HepG2 (cell line): ENCODE measurements around the gene CTNNA1. TPM values are rescaled to one million over a fixed set of nuclear protein-coding genes. Genes with fewer than 3 reads are reported as not detected.
A peak's percentile ranks its signal among the peaks of the same experiment; 100 is the strongest.

Experiments
- AHDC1 ChIP-seq: sonication (generic); formaldehyde crosslinking; IDR thresholded peaks from 2 replicates; pipeline ENCODE4 v1.5.1; 2020; ENCODE audit warnings: mild to moderate bottlenecking, missing genetic modification reagents, borderline replicate concordance
- ATF2 ChIP-seq: sonication (generic); formaldehyde crosslinking; IDR thresholded peaks from 2 replicates; pipeline ENCODE4 v1.4.0; 2020; ENCODE audit warnings: missing genetic modification reagents
- FOXA1 ChIP-seq, 2 experiments: fragments of 450-650 bp in 1 of 2; sonication (generic) in 1 of 2; formaldehyde crosslinking in 1 of 2; IDR thresholded peaks; 2 replicates each; pipeline versions ENCODE4 v1.4.0 to v1.6.1; 2016 to 2020; ENCODE audit warnings: missing genetic modification reagents in 1 of 2
- FOXA3 ChIP-seq: IDR thresholded peaks from 2 replicates; pipeline ENCODE4 v1.6.1; 2016; ENCODE audit warnings: missing genetic modification reagents, missing compliant biosample characterization
- IRF2 ChIP-seq: IDR thresholded peaks from 2 replicates; pipeline ENCODE4 v1.6.1; 2018; ENCODE audit warnings: missing genetic modification reagents, missing compliant biosample characterization
- KDM2A ChIP-seq: sonication (generic); formaldehyde crosslinking; IDR thresholded peaks from 2 replicates; pipeline ENCODE4 v1.4.0; 2020; ENCODE audit warnings: low read depth, missing genetic modification reagents, borderline replicate concordance
- MEIS1 ChIP-seq: sonication (generic); formaldehyde crosslinking; IDR thresholded peaks from 2 replicates; pipeline ENCODE4 v1.9.0; 2021; ENCODE audit warnings: mild to moderate bottlenecking, missing genetic modification reagents, moderate library complexity, borderline replicate concordance
- MIXL1 ChIP-seq: IDR thresholded peaks from 2 replicates; pipeline ENCODE4 v1.6.1; 2016
- NR2C2 ChIP-seq: sonication (generic); formaldehyde crosslinking; IDR thresholded peaks from 2 replicates; pipeline ENCODE4 v1.4.0; 2020; ENCODE audit warnings: missing genetic modification reagents, mild to moderate bottlenecking, moderate library complexity, borderline replicate concordance
- YEATS2 ChIP-seq: sonication (generic); formaldehyde crosslinking; IDR thresholded peaks from 2 replicates; pipeline ENCODE4 v1.4.0; 2020; ENCODE audit warnings: missing genetic modification reagents, borderline replicate concordance
- ZBTB33 ChIP-seq: sonication (generic); formaldehyde crosslinking; IDR thresholded peaks from 2 replicates; pipeline ENCODE4 v1.4.0; 2020; ENCODE audit warnings: missing genetic modification reagents
- ZFP36L2 ChIP-seq: sonication (generic); formaldehyde crosslinking; IDR thresholded peaks from 2 replicates; pipeline ENCODE4 v1.4.0; 2020; ENCODE audit warnings: missing genetic modification reagents
- ZMAT3 ChIP-seq: sonication (generic); formaldehyde crosslinking; conservative IDR thresholded peaks from 2 replicates; pipeline ENCODE4 v1.7.0; 2021; ENCODE audit warnings: missing genetic modification reagents
- ZNF501 ChIP-seq: sonication (generic); formaldehyde crosslinking; IDR thresholded peaks from 2 replicates; pipeline ENCODE4 v1.5.1; 2020; ENCODE audit warnings: mild to moderate bottlenecking, moderate library complexity, missing genetic modification reagents
- ZNF574 ChIP-seq: sonication (generic); formaldehyde crosslinking; IDR thresholded peaks from 2 replicates; pipeline ENCODE4 v1.4.0; 2020; ENCODE audit warnings: missing genetic modification reagents
- polyA plus RNA-seq, 8 experiments: library from polyadenylated mRNA; depleted of rRNA in 3 of 8; stranded (reverse) in 7 of 8; unstranded in 1 of 8; fragments of >200 nt; fragmentation: Illumina TruSeq in 4 of 8; extraction: Trizol in 4 of 8; gene quantifications; 2 replicates each; pipeline versions ENCODE4 v1.2.1 to v1.2.3, GENCODE V29; 2011 to 2016; ENCODE audit warnings: low read depth in 4 of 8, missing spikeins in 1 of 8, mixed read lengths in 1 of 8; ENCODE audit not compliant: insufficient read depth in 1 of 8
- total RNA-seq, 5 experiments: library from RNA; depleted of rRNA; stranded (reverse); fragments of >200 nt; fragmentation: Illumina TruSeq; extraction: Trizol; gene quantifications; 2 replicates each; pipeline ENCODE4 v1.2.3, GENCODE V29; 2016; ENCODE audit warnings: low read depth in 1 of 5

Gene CTNNA1
- total and polyA plus RNA-seq, 2 of the 13 experiments (the other 11 are each of a cell fraction or from before 2014, with no cell fraction given): 66.8 to 162 TPM

GRCh38 chr5:138963763-138964371 lies 210.6 kb downstream of the CTNNA1 start (continued):
- TF ChIP-seq ZNF574 (CRISPR knock-in tag) (0 out of 2 replicates have a peak, but pooled peaks have one; percentile 24), FOXA3 (CRISPR knock-in tag) (peak; percentile 60), NR2C2 (CRISPR knock-in tag) (peak; percentile 73), MEIS1 (CRISPR knock-in tag) (peak; percentile 28; the same call in 1 of the 2 replicates), FOXA1 (IDR thresholded peaks at IDR 0.05) (no peak), FOXA1 (CRISPR knock-in tag; IDR thresholded peaks at IDR 0.05) (peak; percentile 50), ZFP36L2 (CRISPR knock-in tag) (no peak), ZNF501 (CRISPR knock-in tag) (0 out of 2 replicates have a peak, but pooled peaks have one; percentile 55), AHDC1 (CRISPR knock-in tag) (peak; percentile 59; the same call in 1 of the 2 replicates), YEATS2 (0 out of 2 replicates have a peak, but pooled peaks have one; percentile 21), IRF2 (CRISPR knock-in tag) (0 out of 2 replicates have a peak, but pooled peaks have one; percentile 22), ZBTB33 (CRISPR knock-in tag) (peak; percentile 84), ZMAT3 (peak; percentile 25; the same call in 1 of the 2 replicates), KDM2A (CRISPR knock-in tag) (peak; percentile 16; the same call in 1 of the 2 replicates), ATF2 (CRISPR knock-in tag) (peak; percentile 25; the same call in 1 of the 2 replicates), MIXL1 (CRISPR knock-in tag) (peak; percentile 34; the same call in 1 of the 2 replicates)
